Bronchial epithelial cell (primary cell): Measurements from ENCODE around the gene SCYGR1. TPM values are rescaled to one million over a fixed set of nuclear protein-coding genes. Genes with fewer than 3 reads are reported as not detected.

Experiments
- DNase-seq: peaks from one replicate; pipeline ENCODE4 v3.0.0-alpha.2; 2010; ENCODE audit warnings: low read depth
- FAIRE-seq: peaks from 2 replicates; lab custom pipeline; 2011; peaks lifted over from hg19 to GRCh38; lab: Jason Lieb, UNC
- H3K27me3 ChIP-seq: 2 replicates; pipeline ENCODE4 v1.5.1; 2011; ENCODE audit warnings: low read length; ENCODE audit not compliant: control insufficient read depth, insufficient read depth
- H3K36me3 ChIP-seq: 2 replicates; pipeline ENCODE4 v1.5.1; 2011; ENCODE audit warnings: low read length; ENCODE audit not compliant: control insufficient read depth, insufficient read depth
- H3K4me3 ChIP-seq: 2 replicates; pipeline ENCODE4 v1.5.1; 2011; ENCODE audit warnings: mild to moderate bottlenecking, low read depth, low read length, control low read depth
- CTCF ChIP-seq: IDR thresholded peaks from 2 replicates; pipeline ENCODE4 v1.5.1; 2011; ENCODE audit warnings: mild to moderate bottlenecking, moderate library complexity, low read length, control low read depth, inconsistent platforms; ENCODE audit not compliant: insufficient read depth, severe bottlenecking
- total RNA-seq: library from RNA; depleted of rRNA; stranded (reverse); fragments of >200 nt; gene quantifications from 2 replicates; pipeline ENCODE4 v1.2.1, GENCODE V29; 2014

The SCYGR1 gene
- total RNA-seq, 1 donor from 2014 or later: not detected

GRCh38 chr2:227412877-227413276, 25.1 kb upstream of the SCYGR1 start:
- Histone ChIP-seq H3K4me3 (no peak overlapping the region), H3K36me3 (no peaks in the 10 kb centered on the region), H3K27me3 (no peaks in the 10 kb centered on the region)
- TF ChIP-seq CTCF: no peak
- no peak for FAIRE-seq
- no peak for DNase-seq

- DNase-seq (peak; percentile 67), FAIRE-seq (no peak)
These were observed 24.2 kb upstream of the SCYGR1 start for GRCh38 chr2:227411990-227412350.

GRCh38 chr2:227411320-227411989, 23.7 kb upstream of the SCYGR1 start:
- H3K4me3 ChIP-seq: no peak overlapping the region

More at GRCh38 chr2:227411990-227412350, 24.2 kb upstream of the SCYGR1 start:
- Histone ChIP-seq H3K36me3 (no peaks in the 10 kb centered on the region), H3K27me3 (no peaks in the 10 kb centered on the region), H3K4me3 (no peak overlapping the region)
- TF ChIP-seq CTCF: no peak

GRCh38 chr2:227410191-227410590, 22.4 kb upstream of the SCYGR1 start:
- FAIRE-seq (no peak), DNase-seq (no peak)
- Histone ChIP-seq H3K4me3 (no peak overlapping the region), H3K27me3 (no peaks in the 10 kb centered on the region), H3K36me3 (no peaks in the 10 kb centered on the region)
- TF ChIP-seq CTCF: no peak

More at GRCh38 chr2:227411320-227411989, 23.7 kb upstream of the SCYGR1 start:
- peak; percentile 98 for DNase-seq
- Histone ChIP-seq H3K27me3 (no peaks in the 10 kb centered on the region), H3K36me3 (no peaks in the 10 kb centered on the region)
- no peak for FAIRE-seq
- no peak for TF ChIP-seq CTCF

GRCh38 chr2:227407591-227408151, 19.9 kb upstream of the SCYGR1 start:
- no peak overlapping the region for H3K4me3 ChIP-seq
- TF ChIP-seq CTCF: no peak
- H3K27me3 ChIP-seq: no peaks in the 10 kb centered on the region
- FAIRE-seq (no peak), DNase-seq (no peak)
- no peaks in the 10 kb centered on the region for H3K36me3 ChIP-seq
